ENCODE data around the gene CFHR2.

DNA sequence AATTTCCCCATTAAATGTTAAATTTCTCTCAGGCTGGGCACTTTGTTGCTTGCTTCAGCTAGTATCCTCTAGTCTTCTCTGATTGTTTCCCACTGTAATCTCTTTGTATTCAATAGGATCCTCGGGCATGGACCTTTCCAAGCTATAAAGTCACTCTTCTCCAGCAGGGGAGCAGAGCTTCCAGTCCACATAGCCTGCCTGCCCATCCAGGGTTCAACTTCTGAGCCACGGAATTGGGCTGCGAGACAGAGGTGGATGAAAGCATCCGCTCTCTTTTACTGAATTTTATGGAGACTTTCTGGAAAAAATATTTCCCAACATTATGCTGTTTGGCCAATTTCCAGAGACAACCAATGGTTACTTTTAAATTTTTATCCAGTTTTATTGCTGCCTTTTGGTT is 32.7 kb downstream of the CFHR2 start:
- TF ChIP-seq POLR2A (IDR thresholded peaks at IDR 0.05; ENCODE audit: low read length) (no peak), GATA1 (IDR thresholded peaks at IDR 0.05; ENCODE audit: low read depth, low read length) (no peak)

Measured in erythroblast (primary cell).